Lung (tissue), 12 donors: Measurements from ENCODE around the gene ADAP1. TPM values are rescaled to one million over a fixed set of nuclear protein-coding genes. Genes with fewer than 3 reads are reported as not detected.

Source experiments
- ATAC-seq: fragments of 200-7000 bp; cut with Tn5 transposase; one replicate; pipeline ENCODE4 v1.9.1; 2020; ENCODE audit warnings: moderate number of reproducible peaks; ENCODE audit not compliant: insufficient read depth, low FRiP score
- DNase-seq, 3 donors: peaks; one replicate each; pipeline ENCODE4 v3.0.0-alpha.2; 2013 to 2017
- H3K27ac ChIP-seq, 2 donors: one replicate each; pipeline ENCODE4 v1.5.1; 2013; ENCODE audit warnings: mild to moderate bottlenecking in 2 of 2, moderate library complexity in 2 of 2, control low read depth in 1 of 2, inconsistent platforms in 1 of 2, low read depth in 1 of 2, low read length in 1 of 2
- H3K27me3 ChIP-seq, 3 donors: one replicate each; pipeline ENCODE4 v1.5.1; 2013; ENCODE audit warnings: low read length in 2 of 3; ENCODE audit not compliant: control insufficient read depth in 3 of 3, insufficient read depth in 3 of 3
- H3K36me3 ChIP-seq, 4 donors: one replicate each; pipeline ENCODE4 v1.5.1; 2013; ENCODE audit warnings: low read length in 4 of 4, mild to moderate bottlenecking in 1 of 4, moderate library complexity in 1 of 4; ENCODE audit not compliant: control insufficient read depth in 4 of 4, insufficient read depth in 4 of 4
- H3K4me1 ChIP-seq, 5 donors: one replicate each; pipeline ENCODE4 v1.5.1; 2013; ENCODE audit warnings: low read length in 5 of 5, mild to moderate bottlenecking in 2 of 5, moderate library complexity in 1 of 5; ENCODE audit not compliant: control insufficient read depth in 5 of 5, insufficient read depth in 5 of 5
- H3K4me3 ChIP-seq: one replicate; pipeline ENCODE4 v1.5.1; 2013; ENCODE audit warnings: mild to moderate bottlenecking, control low read depth, moderate library complexity
- H3K9ac ChIP-seq, 2 donors: one replicate each; pipeline ENCODE4 v1.5.1; 2013; ENCODE audit warnings: low read length in 2 of 2, control low read depth in 1 of 2; ENCODE audit not compliant: insufficient read depth in 1 of 2
- H3K9me3 ChIP-seq, 4 donors: one replicate each; pipeline ENCODE4 v1.5.1; 2013; ENCODE audit warnings: low read length in 3 of 4, mild to moderate bottlenecking in 1 of 4, moderate library complexity in 1 of 4; ENCODE audit not compliant: control insufficient read depth in 4 of 4, insufficient read depth in 3 of 4
- WGBS, 2 donors: extraction: QIAGEN DNeasy Blood & Tissue Kit; methylation state at CpG; one replicate each; pipeline ENCODE4 v1.1.7; 2013; 5-methylcytosine and 5-hydroxymethylcytosine counted together
- polyA plus RNA-seq, 2 donors: library from polyadenylated mRNA; stranded (reverse); fragments of 200-250 nt; gene quantifications; one replicate each; pipeline ENCODE4 v1.2.1, GENCODE V29; 2013
- total RNA-seq, 2 donors: library from RNA; depleted of rRNA in 1 of 2; stranded (reverse); fragments of >200 nt in 1 of 2; gene quantifications; one replicate each; pipeline ENCODE4 v1.2.1, GENCODE V29; 2014 to 2021
- TF ChIP-seq, protein P1 (sequence below): IDR thresholded peaks from 2 replicates; pipeline ENCODE4 v1.5.1; 2012; ENCODE audit warnings: mild to moderate bottlenecking; ENCODE audit errors: control extremely low read depth, extremely low read depth
- donor health status: control.
- donor health status: control.
- donor health status: Bipolar disorder and iron deficiency.
- donor health status: healthy.
- donor health status: DM: yes; HTN: yes; CAD: no.

The ADAP1 gene
- total and polyA plus RNA-seq, 4 donors, result 11.5 to 39.0 (median 32.6) TPM

DNA sequence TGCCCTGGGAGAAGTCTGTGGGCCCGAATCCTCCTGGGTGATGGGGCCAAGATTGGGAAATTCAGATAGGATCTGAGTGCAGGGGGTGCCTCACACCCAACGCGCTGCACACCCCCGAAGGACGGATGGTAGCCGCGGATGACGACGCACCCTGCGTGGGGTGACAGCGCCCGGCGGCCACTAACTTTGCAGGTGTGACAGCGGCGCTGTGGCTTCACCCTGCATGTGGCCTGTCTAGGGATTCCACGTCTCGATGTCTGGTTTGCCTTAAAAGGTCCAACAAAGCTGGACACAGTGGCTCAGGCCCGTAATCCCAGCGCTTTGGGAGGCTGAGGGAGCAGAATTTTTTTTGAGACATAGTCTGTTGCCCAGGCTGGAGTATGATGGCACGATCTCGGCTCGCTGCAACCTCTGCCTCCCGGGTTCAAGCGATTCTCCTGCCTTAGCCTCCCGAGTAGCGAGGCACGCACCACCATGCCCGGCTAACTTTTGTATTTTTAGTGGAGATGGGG lies 18.6 kb downstream of the ADAP1 start:
- TF ChIP-seq, protein P1, sequence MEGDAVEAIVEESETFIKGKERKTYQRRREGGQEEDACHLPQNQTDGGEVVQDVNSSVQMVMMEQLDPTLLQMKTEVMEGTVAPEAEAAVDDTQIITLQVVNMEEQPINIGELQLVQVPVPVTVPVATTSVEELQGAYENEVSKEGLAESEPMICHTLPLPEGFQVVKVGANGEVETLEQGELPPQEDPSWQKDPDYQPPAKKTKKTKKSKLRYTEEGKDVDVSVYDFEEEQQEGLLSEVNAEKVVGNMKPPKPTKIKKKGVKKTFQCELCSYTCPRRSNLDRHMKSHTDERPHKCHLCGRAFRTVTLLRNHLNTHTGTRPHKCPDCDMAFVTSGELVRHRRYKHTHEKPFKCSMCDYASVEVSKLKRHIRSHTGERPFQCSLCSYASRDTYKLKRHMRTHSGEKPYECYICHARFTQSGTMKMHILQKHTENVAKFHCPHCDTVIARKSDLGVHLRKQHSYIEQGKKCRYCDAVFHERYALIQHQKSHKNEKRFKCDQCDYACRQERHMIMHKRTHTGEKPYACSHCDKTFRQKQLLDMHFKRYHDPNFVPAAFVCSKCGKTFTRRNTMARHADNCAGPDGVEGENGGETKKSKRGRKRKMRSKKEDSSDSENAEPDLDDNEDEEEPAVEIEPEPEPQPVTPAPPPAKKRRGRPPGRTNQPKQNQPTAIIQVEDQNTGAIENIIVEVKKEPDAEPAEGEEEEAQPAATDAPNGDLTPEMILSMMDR, result no peak
- peaks cover 0 to 13% (median 0%) of the 10 kb centered on the region in 4 donors for H3K36me3 ChIP-seq
- DNase-seq, result no peak
- peaks cover 0 to 3% (median 2%) of the 10 kb centered on the region in 4 donors for H3K9me3 ChIP-seq
- no peak overlapping the region for H3K9ac ChIP-seq
- no peak overlapping the region for H3K4me3 ChIP-seq
- no peak overlapping the region for H3K27ac ChIP-seq
- no peaks in the 10 kb centered on the region for H3K4me1 ChIP-seq
- no peaks in the 10 kb centered on the region for H3K27me3 ChIP-seq
- no peak for ATAC-seq
- WGBS, 2 donors, result 95% methylated on average over 28 of the region's 28 CpGs

DNA sequence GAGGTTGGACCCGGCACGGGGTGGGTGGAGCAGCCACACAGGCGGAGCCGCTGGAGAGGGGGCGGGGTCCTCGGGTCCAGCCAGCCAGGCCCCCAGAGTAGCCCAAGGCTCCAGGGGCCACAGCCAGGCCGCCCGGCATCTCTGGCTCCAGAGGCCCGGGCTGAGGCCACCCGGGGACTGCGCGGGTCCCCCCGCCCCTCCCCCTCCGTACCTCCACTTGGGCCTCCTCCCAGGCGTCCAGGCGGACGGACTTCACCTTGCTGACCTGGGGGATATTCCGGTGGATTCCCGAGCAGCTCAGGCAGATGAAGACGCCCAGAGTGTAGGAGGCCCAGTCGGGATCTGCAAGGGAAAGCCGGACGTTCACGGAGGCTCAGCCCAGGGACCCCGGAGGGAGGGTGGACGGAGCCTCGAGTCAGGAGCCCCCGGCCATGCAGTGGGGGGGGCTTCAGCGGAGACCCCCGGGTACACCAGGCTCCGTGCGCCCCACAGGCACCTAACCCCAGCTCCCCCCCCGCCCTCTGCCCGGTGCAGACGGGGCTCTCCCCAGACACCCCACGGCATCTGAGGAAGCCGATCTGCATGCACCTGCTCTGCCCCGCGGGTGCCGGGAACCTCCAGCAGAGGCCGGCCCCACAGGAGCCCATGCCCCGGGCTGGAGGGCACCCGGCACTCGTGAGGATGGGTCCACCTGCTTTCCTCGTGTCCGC lies 19.2 kb downstream of the ADAP1 start:
- Histone ChIP-seq H3K27me3 (no peaks in the 10 kb centered on the region), H3K9me3 (peaks cover 0 to 3% (median under 1%) of the 10 kb centered on the region in 4 donors), H3K9ac (no peak overlapping the region), H3K4me1 (no peaks in the 10 kb centered on the region), H3K36me3 (peaks cover 0 to 13% (median 0%) of the 10 kb centered on the region in 4 donors), H3K4me3 (no peak overlapping the region), H3K27ac (no peak overlapping the region)
- DNase-seq (no peak), ATAC-seq (no peak)
- WGBS, 2 donors, result 86 to 92% methylated on average over 45 to 46 of the region's 46 CpGs
- TF ChIP-seq, protein P1, result no peak

DNA sequence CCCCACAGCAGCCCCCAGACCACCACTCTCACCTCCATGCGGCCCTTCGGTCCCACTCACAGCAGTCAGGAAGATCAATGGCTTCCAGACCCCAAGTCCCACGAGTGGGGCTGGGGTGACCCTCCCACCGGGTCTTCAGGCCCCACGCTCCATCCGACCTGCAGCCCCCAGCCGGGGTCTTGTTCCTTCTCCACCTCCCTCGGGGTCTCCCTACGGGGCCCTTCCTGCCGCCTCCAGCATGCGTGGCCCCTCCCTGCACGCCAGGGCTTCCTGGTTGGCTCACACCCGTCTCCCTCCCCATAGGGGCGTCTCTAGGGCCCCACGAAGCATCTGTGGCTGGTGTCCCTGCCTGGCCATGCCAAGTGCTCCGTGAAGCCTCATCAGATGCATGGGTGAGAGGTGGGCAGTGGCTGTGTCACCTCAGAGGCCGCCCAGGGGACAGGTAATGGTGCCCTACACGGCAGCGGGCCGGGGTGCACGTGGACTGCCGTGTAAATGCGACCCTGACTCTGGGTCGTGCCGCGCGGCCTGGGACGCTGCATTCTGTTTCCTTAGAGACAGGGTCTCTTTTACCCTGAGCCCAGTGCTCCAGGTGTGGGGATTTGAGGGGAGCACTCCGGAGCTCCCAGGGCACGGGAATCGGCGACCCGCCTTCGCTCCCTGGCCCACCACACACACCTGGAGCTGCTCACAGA lies 19.9 kb downstream of the ADAP1 start:
- Histone ChIP-seq H3K4me1 (no peaks in the 10 kb centered on the region), H3K36me3 (peaks cover 0 to 13% (median 0%) of the 10 kb centered on the region in 4 donors), H3K27me3 (no peaks in the 10 kb centered on the region), H3K27ac (no peak overlapping the region), H3K9ac (no peak overlapping the region), H3K9me3 (peaks cover 0 to 1% (median 0%) of the 10 kb centered on the region in 4 donors), H3K4me3 (no peak overlapping the region)
- 85 to 87% methylated on average over 29 to 34 of the region's 34 CpGs for WGBS, 2 donors
- TF ChIP-seq, protein P1, result no peak
- ATAC-seq (no peak), DNase-seq (no peak)
